Astrocyte (in vitro differentiated cells and primary cell): ENCODE data around the gene CAMKMT. TPM values are rescaled to one million over a fixed set of nuclear protein-coding genes. Genes with fewer than 3 reads are reported as not detected.

Experiments
- DNase-seq: peaks from one replicate; pipeline ENCODE4 v3.0.0-alpha.2; 2010; ENCODE audit warnings: low read depth
- FAIRE-seq: peaks from 2 replicates; lab custom pipeline; 2011; peaks lifted over from hg19 to GRCh38; lab: Jason Lieb, UNC
- H2AFZ ChIP-seq: 2 replicates; pipeline ENCODE4 v1.6.0; 2012; ENCODE audit warnings: low read depth, low read length, inconsistent platforms
- H3K27ac ChIP-seq: 2 replicates; pipeline ENCODE4 v1.5.1; 2011; ENCODE audit warnings: low read depth, low read length, inconsistent platforms
- H3K27me3 ChIP-seq: 2 replicates; pipeline ENCODE4 v1.6.0; 2011; ENCODE audit warnings: low read length, inconsistent platforms; ENCODE audit not compliant: insufficient read depth
- H3K36me3 ChIP-seq: 2 replicates; pipeline ENCODE4 v1.5.1; 2011; ENCODE audit warnings: low read length, inconsistent platforms; ENCODE audit not compliant: insufficient read depth
- H3K4me1 ChIP-seq: 2 replicates; pipeline ENCODE4 v1.5.1; 2011; ENCODE audit warnings: low read length, inconsistent platforms; ENCODE audit not compliant: insufficient read depth
- H3K4me2 ChIP-seq: 2 replicates; pipeline ENCODE4 v1.6.0; 2012; ENCODE audit warnings: low read length, inconsistent platforms
- H3K4me3 ChIP-seq: 2 replicates; pipeline ENCODE4 v1.5.1; 2011; ENCODE audit warnings: low read depth, mild to moderate bottlenecking, low read length, inconsistent platforms; ENCODE audit not compliant: insufficient read depth
- H3K79me2 ChIP-seq: 2 replicates; pipeline ENCODE4 v1.6.0; 2012; ENCODE audit warnings: mild to moderate bottlenecking, low read length, inconsistent platforms; ENCODE audit not compliant: insufficient read depth
- H3K9ac ChIP-seq: 2 replicates; pipeline ENCODE4 v1.6.0; 2012; ENCODE audit warnings: mild to moderate bottlenecking, low read length, inconsistent platforms
- H3K9me3 ChIP-seq: 2 replicates; pipeline ENCODE4 v1.5.1; 2012; ENCODE audit warnings: low read depth, mild to moderate bottlenecking, low read length, inconsistent platforms; ENCODE audit not compliant: insufficient read depth
- H4K20me1 ChIP-seq: 2 replicates; pipeline ENCODE4 v1.6.0; 2012; ENCODE audit warnings: low read length, inconsistent platforms; ENCODE audit not compliant: insufficient read depth
- H3K27ac Mint-ChIP-seq: one replicate; pipeline ENCODE4 v1.8.0; 2021; ENCODE audit warnings: mild to moderate bottlenecking, mixed read lengths; ENCODE audit not compliant: unreplicated experiment
- H3K27me3 Mint-ChIP-seq: one replicate; pipeline ENCODE4 v1.8.0; 2021; ENCODE audit warnings: low read depth, mixed read lengths; ENCODE audit not compliant: unreplicated experiment
- H3K36me3 Mint-ChIP-seq: one replicate; pipeline ENCODE4 v1.8.0; 2021; ENCODE audit warnings: low read depth, mixed read lengths; ENCODE audit not compliant: unreplicated experiment
- H3K4me1 Mint-ChIP-seq: one replicate; pipeline ENCODE4 v1.8.0; 2021; ENCODE audit warnings: low read depth, mixed read lengths; ENCODE audit not compliant: unreplicated experiment
- H3K4me3 Mint-ChIP-seq: one replicate; pipeline ENCODE4 v1.8.0; 2021; ENCODE audit warnings: mild to moderate bottlenecking, moderate library complexity, mixed read lengths; ENCODE audit not compliant: unreplicated experiment
- H3K9me3 Mint-ChIP-seq: one replicate; pipeline ENCODE4 v1.8.0; 2021; ENCODE audit warnings: mild to moderate bottlenecking, mixed read lengths; ENCODE audit not compliant: unreplicated experiment
- CTCF ChIP-seq: IDR thresholded peaks from 2 replicates; pipeline ENCODE4 v1.5.1; 2011; ENCODE audit warnings: low read depth, mild to moderate bottlenecking, inconsistent platforms, low read length, moderate library complexity; ENCODE audit not compliant: insufficient read depth
- EZH2 ChIP-seq: IDR thresholded peaks from 2 replicates; pipeline ENCODE4 v1.6.1; 2012; ENCODE audit warnings: mild to moderate bottlenecking, low read length, inconsistent platforms; ENCODE audit not compliant: insufficient read depth
- total RNA-seq: library from RNA; stranded (reverse); gene quantifications from 2 replicates; pipeline ENCODE4 v1.2.1, GENCODE V29; 2021

Gene CAMKMT
- total RNA-seq, 1 donor from 2014 or later, result 9.3 TPM

- H2AFZ ChIP-seq, result no peak overlapping the region
- no peak for TF ChIP-seq CTCF
- peak; percentile 93 for TF ChIP-seq EZH2
- Mint-ChIP-seq H3K4me1 (peaks cover 6% of the 10 kb centered on the region), H3K4me3 (no peak overlapping the region), H3K36me3 (no peaks in the 10 kb centered on the region), H3K9me3 (no peaks in the 10 kb centered on the region), H3K27me3 (peaks cover 77% of the 10 kb centered on the region), H3K27ac (no peak overlapping the region)
- no peak overlapping the region for H3K9ac ChIP-seq
- no peaks in the 10 kb centered on the region for H3K9me3 ChIP-seq
- H3K27me3 ChIP-seq, result peaks cover 85% of the 10 kb centered on the region
- H3K4me1 ChIP-seq, result peaks cover 6% of the 10 kb centered on the region
- no peak overlapping the region for H3K4me3 ChIP-seq
- peak overlapping the region; percentile 25 for H3K4me2 ChIP-seq
- DNase-seq, result no peak
- H3K36me3 ChIP-seq, result no peaks in the 10 kb centered on the region
- H3K27ac ChIP-seq, result no peak overlapping the region
- no peak for FAIRE-seq
- no peaks in the 10 kb centered on the region for H4K20me1 ChIP-seq
- no peaks in the 10 kb centered on the region for H3K79me2 ChIP-seq
Observed at GRCh38 chr2:44801841-44802776, 440.4 kb downstream of the CAMKMT start.

GRCh38 chr2:44802777-44803424 lies 441.2 kb downstream of the CAMKMT start:
- no peaks in the 10 kb centered on the region for H3K9me3 ChIP-seq
- no peak for FAIRE-seq
- peak overlapping the region; percentile 25 for H3K4me2 ChIP-seq
- H3K9ac ChIP-seq, result no peak overlapping the region
- Mint-ChIP-seq H3K27ac (no peak overlapping the region), H3K9me3 (no peaks in the 10 kb centered on the region), H3K4me1 (peaks cover 6% of the 10 kb centered on the region), H3K27me3 (peaks cover 75% of the 10 kb centered on the region), H3K4me3 (no peak overlapping the region), H3K36me3 (no peaks in the 10 kb centered on the region)
- no peak for DNase-seq
- peaks cover 6% of the 10 kb centered on the region for H3K4me1 ChIP-seq
- no peaks in the 10 kb centered on the region for H3K79me2 ChIP-seq
- H3K27ac ChIP-seq, result no peak overlapping the region
- no peak overlapping the region for H3K4me3 ChIP-seq
- no peak overlapping the region for H2AFZ ChIP-seq
- TF ChIP-seq EZH2 (peak; percentile 12), CTCF (no peak)
- no peaks in the 10 kb centered on the region for H4K20me1 ChIP-seq
- peaks cover 92% of the 10 kb centered on the region for H3K27me3 ChIP-seq
- H3K36me3 ChIP-seq, result no peaks in the 10 kb centered on the region
